Measurements from ENCODE around the gene CACNA1C. TPM values are rescaled to one million over a fixed set of nuclear protein-coding genes. Genes with fewer than 3 reads are reported as not detected.

The CACNA1C gene
- polyA plus RNA-seq, 1 of the 3 experiments (the other 2 are of a cell fraction): 1.5 TPM

DNA sequence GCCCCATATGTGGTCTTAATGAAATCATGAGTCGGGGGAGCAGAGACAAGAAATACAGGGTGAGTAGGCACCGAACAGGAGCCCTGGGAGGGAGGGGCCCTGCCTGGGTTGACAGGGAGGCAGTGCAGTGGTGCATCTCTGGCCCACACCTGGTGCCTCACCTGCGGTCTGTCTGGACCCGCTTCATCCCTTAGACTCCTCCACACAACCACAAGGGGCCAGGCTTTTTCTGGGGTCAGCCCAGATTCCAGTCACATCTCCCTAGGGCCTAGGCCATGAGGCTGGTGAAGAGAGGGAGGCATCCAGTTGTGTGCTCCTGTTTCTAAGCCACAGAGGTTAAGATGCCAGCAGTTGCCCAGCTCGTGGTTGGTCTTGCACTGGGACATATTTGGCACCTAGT is 398.7 kb downstream of the CACNA1C start:
- Histone ChIP-seq H3K9me3 (no peaks in the 10 kb centered on the region), H3K27ac (ENCODE audit: low read depth in 2 of 2, low read length in 1 of 2) (no peak overlapping the region), H2AFZ (ENCODE audit: low read depth) (no peak overlapping the region), H3K4me3 (ENCODE audit: low read depth in 2 of 2, low read length in 1 of 2) (no peak overlapping the region), H3K79me2 (ENCODE audit: insufficient read depth) (no peaks in the 10 kb centered on the region), H3F3A (replicated peaks; ENCODE audit: insufficient read depth) (no peaks in the 10 kb centered on the region), H3K4me1 (ENCODE audit: control insufficient read depth in 1 of 2, insufficient read depth in 2 of 2, low read depth in 1 of 2, low read length in 1 of 2) (no peaks in the 10 kb centered on the region; a peak in 1 of 4 replicates), H3K9ac (no peak overlapping the region), H3K9me2 (no peaks in the 10 kb centered on the region), H3K36me3 (replicated peaks in 1 of 2; ENCODE audit: control insufficient read depth in 1 of 2, insufficient read depth in 2 of 2, low read length in 1 of 2) (no peaks in the 10 kb centered on the region), H3K4me2 (no peak overlapping the region), H4K20me1 (ENCODE audit: insufficient read depth) (no peaks in the 10 kb centered on the region), H3K27me3 (ENCODE audit: insufficient read depth) (no peaks in the 10 kb centered on the region)
- no peak for TF ChIP-seq USF1 (IDR thresholded peaks at IDR 0.05; ENCODE audit: borderline replicate concordance, low read depth)
- no peak for TF ChIP-seq CTCF (IDR thresholded peaks at IDR 0.05)
- no peak for TF ChIP-seq JUND (IDR thresholded peaks at IDR 0.05)
- TF ChIP-seq IRF3 (IDR thresholded peaks at IDR 0.05; ENCODE audit: low read depth, low read length): no peak
- TF ChIP-seq RFX5 (IDR thresholded peaks at IDR 0.05; ENCODE audit: low read length): no peak
- no peak for TF ChIP-seq RCOR1 (IDR thresholded peaks at IDR 0.05; ENCODE audit: low read length)
- no peak for TF ChIP-seq RXRA (IDR thresholded peaks at IDR 0.05; ENCODE audit: borderline replicate concordance, low read depth)
- no peak for TF ChIP-seq EP300 (IDR thresholded peaks at IDR 0.05; ENCODE audit: borderline replicate concordance in 1 of 2, low read depth in 1 of 2, low read length in 1 of 2)
- no peak for TF ChIP-seq GABPA (IDR thresholded peaks at IDR 0.05; ENCODE audit: low read depth)
- no peak for TF ChIP-seq MEF2A (IDR thresholded peaks at IDR 0.05; ENCODE audit: borderline replicate concordance, low read depth)
- TF ChIP-seq GATA2 (CRISPR knock-in tag; IDR thresholded peaks at IDR 0.05): no peak
- TF ChIP-seq, protein P1, sequence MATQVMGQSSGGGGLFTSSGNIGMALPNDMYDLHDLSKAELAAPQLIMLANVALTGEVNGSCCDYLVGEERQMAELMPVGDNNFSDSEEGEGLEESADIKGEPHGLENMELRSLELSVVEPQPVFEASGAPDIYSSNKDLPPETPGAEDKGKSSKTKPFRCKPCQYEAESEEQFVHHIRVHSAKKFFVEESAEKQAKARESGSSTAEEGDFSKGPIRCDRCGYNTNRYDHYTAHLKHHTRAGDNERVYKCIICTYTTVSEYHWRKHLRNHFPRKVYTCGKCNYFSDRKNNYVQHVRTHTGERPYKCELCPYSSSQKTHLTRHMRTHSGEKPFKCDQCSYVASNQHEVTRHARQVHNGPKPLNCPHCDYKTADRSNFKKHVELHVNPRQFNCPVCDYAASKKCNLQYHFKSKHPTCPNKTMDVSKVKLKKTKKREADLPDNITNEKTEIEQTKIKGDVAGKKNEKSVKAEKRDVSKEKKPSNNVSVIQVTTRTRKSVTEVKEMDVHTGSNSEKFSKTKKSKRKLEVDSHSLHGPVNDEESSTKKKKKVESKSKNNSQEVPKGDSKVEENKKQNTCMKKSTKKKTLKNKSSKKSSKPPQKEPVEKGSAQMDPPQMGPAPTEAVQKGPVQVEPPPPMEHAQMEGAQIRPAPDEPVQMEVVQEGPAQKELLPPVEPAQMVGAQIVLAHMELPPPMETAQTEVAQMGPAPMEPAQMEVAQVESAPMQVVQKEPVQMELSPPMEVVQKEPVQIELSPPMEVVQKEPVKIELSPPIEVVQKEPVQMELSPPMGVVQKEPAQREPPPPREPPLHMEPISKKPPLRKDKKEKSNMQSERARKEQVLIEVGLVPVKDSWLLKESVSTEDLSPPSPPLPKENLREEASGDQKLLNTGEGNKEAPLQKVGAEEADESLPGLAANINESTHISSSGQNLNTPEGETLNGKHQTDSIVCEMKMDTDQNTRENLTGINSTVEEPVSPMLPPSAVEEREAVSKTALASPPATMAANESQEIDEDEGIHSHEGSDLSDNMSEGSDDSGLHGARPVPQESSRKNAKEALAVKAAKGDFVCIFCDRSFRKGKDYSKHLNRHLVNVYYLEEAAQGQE (IDR thresholded peaks at IDR 0.05; ENCODE audit: low read depth, low read length): no peak
- no peak for TF ChIP-seq SIN3A (IDR thresholded peaks at IDR 0.05; ENCODE audit: borderline replicate concordance, low read depth, low read length)
- no peak for TF ChIP-seq SMC3 (IDR thresholded peaks at IDR 0.05; ENCODE audit: low read depth, low read length)
- TF ChIP-seq CHD2 (IDR thresholded peaks at IDR 0.05; ENCODE audit: low read length, partially characterized antibody): no peak
- DNase-seq: no peak
- ChIA-PET CTCF (no interaction called here), POLR2A (no interaction called here)
- WGBS (ENCODE audit: low lambda C conversion rate): 65% methylated on average over 5 of the region's 5 CpGs
